ENCODE data around the gene NLRP10.
"Not testable (repeated sequence)": the region's sequence is repeated elsewhere in the genome, so short reads cannot be mapped to it uniquely, and the experiment has no call there.

Gene NLRP10

DNA sequence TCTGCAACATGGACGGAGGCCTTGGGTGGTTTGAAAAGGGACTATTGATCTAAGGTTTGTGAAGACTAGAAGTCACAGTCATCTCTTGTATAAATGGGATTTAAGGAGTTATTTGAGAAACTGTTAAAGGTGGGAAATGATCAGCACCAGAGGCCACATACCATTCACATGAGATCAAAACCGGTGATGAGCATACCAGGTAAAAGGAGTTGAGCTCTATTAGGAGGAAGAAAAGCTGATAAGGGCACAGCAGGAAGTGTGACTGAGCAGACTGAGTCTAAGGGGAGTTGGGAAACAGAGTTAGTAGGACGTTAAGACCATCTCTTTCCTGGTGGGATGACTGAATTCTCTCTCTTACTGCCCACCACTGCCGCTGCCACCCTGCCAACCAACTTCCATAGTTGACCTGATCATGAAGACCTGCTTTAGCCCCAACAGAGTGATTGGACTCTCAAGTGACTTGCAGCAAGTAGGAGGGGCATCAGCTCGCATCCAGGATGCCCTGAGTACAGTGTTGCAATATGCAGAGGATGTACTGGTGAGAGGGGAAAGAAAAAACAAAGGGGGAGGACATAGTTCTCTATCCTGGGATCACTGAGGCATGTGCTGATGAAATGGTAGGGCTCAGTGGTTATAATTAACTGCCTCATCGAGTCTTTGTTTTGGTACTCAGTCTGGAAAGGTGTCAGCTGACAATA, 29.5 kb upstream of the NLRP10 start:
- no peak for DNase-seq (ENCODE audit: extremely low read depth, low read depth)
- TF ChIP-seq, protein P1, sequence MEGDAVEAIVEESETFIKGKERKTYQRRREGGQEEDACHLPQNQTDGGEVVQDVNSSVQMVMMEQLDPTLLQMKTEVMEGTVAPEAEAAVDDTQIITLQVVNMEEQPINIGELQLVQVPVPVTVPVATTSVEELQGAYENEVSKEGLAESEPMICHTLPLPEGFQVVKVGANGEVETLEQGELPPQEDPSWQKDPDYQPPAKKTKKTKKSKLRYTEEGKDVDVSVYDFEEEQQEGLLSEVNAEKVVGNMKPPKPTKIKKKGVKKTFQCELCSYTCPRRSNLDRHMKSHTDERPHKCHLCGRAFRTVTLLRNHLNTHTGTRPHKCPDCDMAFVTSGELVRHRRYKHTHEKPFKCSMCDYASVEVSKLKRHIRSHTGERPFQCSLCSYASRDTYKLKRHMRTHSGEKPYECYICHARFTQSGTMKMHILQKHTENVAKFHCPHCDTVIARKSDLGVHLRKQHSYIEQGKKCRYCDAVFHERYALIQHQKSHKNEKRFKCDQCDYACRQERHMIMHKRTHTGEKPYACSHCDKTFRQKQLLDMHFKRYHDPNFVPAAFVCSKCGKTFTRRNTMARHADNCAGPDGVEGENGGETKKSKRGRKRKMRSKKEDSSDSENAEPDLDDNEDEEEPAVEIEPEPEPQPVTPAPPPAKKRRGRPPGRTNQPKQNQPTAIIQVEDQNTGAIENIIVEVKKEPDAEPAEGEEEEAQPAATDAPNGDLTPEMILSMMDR (IDR thresholded peaks at IDR 0.05; ENCODE audit: low read depth, low read length), result no peak

DNA sequence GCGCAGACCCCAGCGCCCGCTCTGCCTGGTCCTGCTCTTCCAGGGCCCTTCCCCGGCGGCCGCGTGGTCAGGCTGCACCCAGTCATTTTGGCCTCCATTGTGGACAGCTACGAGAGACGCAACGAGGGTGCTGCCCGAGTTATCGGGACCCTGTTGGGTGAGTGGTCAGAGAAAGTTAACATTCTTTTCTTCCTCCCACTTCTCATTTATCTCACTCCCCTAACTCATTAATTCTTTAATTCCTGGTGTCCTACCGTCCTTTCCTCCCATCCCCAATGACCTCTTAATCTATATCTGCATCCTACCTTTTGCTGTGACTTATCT, 22.3 kb upstream of the NLRP10 start:
- DNase-seq (ENCODE audit: extremely low read depth, low read depth), result not testable (repeated sequence)

DNA sequence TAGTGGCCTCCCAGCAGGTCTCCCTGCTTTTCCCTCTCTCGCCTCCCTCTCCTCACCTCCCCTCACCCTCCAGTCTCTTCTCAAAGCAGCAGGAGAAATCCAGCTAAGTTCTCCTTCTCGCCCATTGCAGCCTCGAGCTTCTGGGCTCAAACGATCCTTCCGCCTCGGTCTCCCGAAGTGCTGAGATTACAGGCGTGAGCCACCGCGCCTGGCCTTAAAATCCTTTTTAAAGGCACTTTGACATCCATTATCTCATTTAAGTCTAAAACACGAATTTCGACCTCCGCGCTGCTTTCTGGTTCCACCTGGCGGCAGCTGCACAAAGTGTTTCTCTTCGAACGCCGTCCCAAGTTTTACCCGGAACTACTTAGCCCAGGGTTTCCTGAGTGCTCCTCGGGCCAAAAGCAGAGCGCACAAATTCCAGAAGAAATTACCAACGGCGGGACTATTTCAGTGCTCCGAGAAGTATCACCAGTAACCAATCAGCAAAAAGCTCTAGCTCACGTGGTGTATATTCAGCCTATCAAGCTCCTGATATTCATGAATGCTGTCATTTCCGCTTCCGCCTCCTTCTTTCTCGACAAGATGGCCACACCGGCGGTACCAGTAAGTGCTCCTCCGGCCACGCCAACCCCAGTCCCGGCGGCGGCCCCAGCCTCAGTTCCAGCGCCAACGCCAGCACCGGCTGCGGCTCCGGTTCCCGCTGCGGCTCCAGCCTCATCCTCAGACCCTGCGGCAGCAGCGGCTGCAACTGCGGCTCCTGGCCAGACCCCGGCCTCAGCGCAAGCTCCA, 21.7 kb upstream of the NLRP10 start, which contains the start of gene EIF3F:
Gene EIF3F (plus strand): TSS at position 570 of the 792 bp plus-strand sequence. CDS start 16 bp downstream, at position 586.
- TF ChIP-seq, protein P1 (IDR thresholded peaks at IDR 0.05; ENCODE audit: low read depth, low read length), result peak; percentile 83
- peak; percentile 99 for DNase-seq (ENCODE audit: extremely low read depth, low read depth)

DNA sequence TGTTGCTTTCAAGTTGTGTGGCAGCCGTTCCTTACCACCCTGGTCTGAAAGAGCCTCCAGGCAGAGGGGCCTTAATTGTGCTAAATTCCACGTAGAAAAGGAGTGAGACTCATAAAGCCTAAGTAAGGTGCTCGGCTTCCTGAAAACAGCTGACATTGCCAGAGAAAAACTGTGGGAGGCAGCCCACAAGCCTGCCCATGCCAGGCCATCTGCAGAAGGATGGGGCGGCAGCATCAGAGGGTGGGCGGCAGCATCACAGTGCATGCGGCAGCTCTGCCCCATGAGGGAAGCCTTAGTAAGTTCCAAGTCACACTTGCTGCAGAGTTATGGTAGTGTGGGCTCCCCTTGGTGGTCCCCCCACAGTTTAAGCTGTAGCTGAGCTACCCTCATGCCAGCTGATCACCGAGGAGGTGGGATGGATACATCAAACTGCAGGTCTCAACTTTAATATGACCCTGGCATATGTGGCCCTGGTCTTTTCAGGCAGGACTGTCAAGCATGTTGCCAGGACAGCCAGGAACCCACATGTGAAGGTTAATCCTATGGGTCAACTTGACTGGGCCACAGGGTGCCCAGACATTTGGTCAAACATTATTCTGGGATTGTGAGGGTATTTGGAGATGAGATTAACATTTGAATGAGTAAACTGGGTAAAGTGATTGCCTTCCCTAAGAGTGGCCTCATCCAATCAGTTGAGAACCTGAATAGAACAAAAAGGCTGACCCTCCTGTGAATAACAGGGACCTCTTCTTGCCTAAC, 18.8 kb upstream of the NLRP10 start:
- TF ChIP-seq, protein P1 (IDR thresholded peaks at IDR 0.05; ENCODE audit: low read depth, low read length), result no peak
- no peak for DNase-seq (ENCODE audit: extremely low read depth, low read depth)

DNA sequence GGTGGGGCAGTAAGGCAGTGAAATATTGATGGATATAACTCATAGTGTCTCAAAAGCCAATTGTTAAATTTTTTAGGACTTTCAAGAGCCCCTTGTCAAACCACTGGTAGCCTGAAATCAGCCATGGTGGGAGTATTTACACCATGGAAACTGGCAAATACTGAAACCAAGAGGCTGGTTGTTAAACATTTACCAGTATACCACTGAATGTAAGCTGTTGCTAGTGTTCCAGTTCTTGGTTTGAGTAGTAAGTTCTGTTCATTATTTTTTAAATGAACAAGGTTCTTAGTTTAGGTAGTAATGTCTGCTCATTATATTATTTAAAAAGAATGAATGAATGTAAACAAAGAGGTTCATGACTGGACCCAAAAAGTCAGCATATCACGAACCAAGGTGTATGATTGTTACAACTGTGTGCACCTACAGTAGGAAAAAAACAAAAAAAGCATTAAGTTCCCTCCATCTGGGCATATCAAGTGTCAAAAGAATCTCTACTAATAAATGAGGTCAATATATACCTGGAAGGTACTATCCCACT, 17.4 kb upstream of the NLRP10 start:
- TF ChIP-seq, protein P1 (IDR thresholded peaks at IDR 0.05; ENCODE audit: low read depth, low read length), result no peak
- no peak for DNase-seq (ENCODE audit: extremely low read depth, low read depth)

DNA sequence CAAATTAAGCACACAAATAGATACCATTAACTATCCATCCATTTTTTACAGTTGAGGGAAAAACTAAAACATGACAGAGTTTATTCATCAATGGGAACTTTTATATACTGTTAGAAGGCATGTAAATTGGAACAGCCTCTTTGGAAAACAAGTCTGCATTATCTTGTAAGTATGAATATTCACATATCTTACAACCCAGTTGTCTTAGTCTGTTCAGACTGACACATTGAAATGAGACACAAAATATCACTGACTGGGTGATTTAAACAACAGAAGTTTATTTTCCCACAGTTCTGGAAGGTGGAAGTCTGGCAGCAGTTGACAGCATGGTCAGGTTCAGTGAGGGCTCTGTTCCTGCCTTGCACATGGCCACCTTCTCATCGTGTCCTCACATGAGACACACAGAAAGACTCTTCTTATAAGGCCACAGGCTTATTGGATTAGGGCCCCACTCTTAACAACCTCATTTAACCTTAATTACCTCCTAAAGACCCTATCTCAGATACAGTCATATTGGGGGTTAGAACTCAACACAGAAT, 16.4 kb upstream of the NLRP10 start:
- TF ChIP-seq, protein P1 (IDR thresholded peaks at IDR 0.05; ENCODE audit: low read depth, low read length), result no peak
- DNase-seq (ENCODE audit: extremely low read depth, low read depth), result no peak

DNA sequence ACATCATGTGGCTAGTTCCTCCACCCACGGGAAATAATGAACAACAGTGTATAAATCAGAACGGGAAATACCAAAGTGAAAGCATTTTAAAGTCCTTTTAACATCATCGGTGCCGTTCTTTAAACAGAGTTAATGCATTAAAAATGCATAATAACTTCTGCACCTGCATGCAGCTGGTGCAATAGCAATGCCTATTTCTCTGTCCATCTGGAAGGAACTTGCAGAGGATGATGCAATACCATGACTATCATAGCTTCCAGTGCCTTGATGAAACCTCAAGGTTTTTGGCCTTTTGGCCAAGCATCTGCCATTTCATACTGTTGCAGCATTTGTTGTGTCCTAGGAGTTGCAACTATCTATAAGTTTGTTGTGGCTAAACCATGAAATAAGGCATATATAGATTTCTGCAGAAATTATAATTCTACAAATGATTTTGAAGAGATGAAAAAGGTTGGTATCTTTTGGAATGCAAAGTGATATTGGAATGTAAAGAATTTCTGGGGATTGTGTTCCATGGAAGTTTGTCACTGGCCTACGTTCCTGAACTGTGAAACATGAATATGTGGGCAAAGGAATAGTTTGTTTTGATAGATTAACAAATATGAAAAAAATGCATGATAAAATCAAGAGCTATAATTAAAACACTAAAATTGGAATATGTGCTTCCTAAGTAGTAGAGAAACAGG, 12.1 kb upstream of the NLRP10 start:
- TF ChIP-seq, protein P1 (IDR thresholded peaks at IDR 0.05; ENCODE audit: low read depth, low read length), result no peak
- DNase-seq (ENCODE audit: extremely low read depth, low read depth), result peak; percentile 76

Data from AG09319 (cell line).